Upper lobe of right lung (tissue), 1 donor: ENCODE measurements around the gene PLEKHA1. TPM values are rescaled to one million over a fixed set of nuclear protein-coding genes. Genes with fewer than 3 reads are reported as not detected.

Experiments
- ATAC-seq: fragments of 200-7000 bp; cut with Tn5 transposase; one replicate; pipeline ENCODE4 v1.9.1; 2020; ENCODE audit warnings: mild to moderate bottlenecking, moderate library complexity
- DNase-seq: peaks from one replicate; pipeline ENCODE4 v3.0.0-alpha.2; 2020
- H3K27ac ChIP-seq: fragments of 200-600 bp; one replicate; pipeline ENCODE4 v1.8.0; 2022
- H3K27me3 ChIP-seq: fragments of 200-600 bp; one replicate; pipeline ENCODE4 v1.8.0; 2022; ENCODE audit warnings: mild to moderate bottlenecking
- H3K36me3 ChIP-seq: fragments of 200-600 bp; one replicate; pipeline ENCODE4 v1.8.0; 2022
- H3K4me1 ChIP-seq: fragments of 200-600 bp; one replicate; pipeline ENCODE4 v1.8.0; 2022
- H3K4me3 ChIP-seq: fragments of 200-600 bp; one replicate; pipeline ENCODE4 v1.8.0; 2022; ENCODE audit warnings: mild to moderate bottlenecking
- H3K9me3 ChIP-seq: fragments of 200-600 bp; one replicate; pipeline ENCODE4 v1.8.0; 2022
- intact Hi-C: fragments of 100-400 bp; cut with DNase I; formaldehyde crosslinking; loops from one replicate; pipeline ENCODE4 v1.11.0; 2022
- total RNA-seq: library from RNA; stranded (reverse); fragmentation: NEBNext Ultra II Directional; extraction: Animal tissue kit (Norgen Biotek cat#: 25700); gene quantifications from one replicate; pipeline ENCODE4 v1.2.1, GENCODE V29; 2021
- TF ChIP-seq, protein P1 (sequence below): fragments of 200-600 bp; IDR thresholded peaks from one replicate; pipeline ENCODE4 v1.8.0; 2022; ENCODE audit warnings: antibody characterized with exemption
- donor health status: DM: no; HTN: yes; CAD: no; lungs with severe emphysema.

The PLEKHA1 gene
- total RNA-seq, 1 donor from 2014 or later, result 59.9 TPM

DNA sequence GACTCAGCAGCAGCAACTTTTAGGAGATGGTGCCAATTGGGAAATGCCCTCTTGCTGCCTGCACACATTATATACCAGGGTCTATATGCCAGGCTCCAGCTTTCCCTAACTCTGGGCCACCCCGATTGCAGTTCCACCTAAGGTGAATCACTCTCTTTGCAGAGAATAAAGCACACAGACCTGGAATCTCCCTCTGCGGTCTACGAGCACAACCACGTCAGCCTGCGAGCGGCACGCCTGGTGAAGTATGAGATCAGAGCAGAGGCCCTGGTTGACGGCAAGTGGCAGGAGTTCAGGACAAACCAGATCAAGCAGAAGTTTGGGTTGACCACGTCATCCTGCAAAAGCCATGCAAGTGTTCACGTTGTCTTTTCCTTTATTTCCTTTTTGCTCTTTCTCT is 38.2 kb upstream of the PLEKHA1 start:
- intact Hi-C loops, result no loop called here
- Histone ChIP-seq H3K27me3 (peaks cover 5% of the 10 kb centered on the region), H3K36me3 (no peaks in the 10 kb centered on the region), H3K4me3 (no peak overlapping the region), H3K27ac (no peak overlapping the region), H3K4me1 (no peaks in the 10 kb centered on the region), H3K9me3 (no peaks in the 10 kb centered on the region)
- ATAC-seq, result no peak
- DNase-seq, result no peak
- TF ChIP-seq, protein P1, sequence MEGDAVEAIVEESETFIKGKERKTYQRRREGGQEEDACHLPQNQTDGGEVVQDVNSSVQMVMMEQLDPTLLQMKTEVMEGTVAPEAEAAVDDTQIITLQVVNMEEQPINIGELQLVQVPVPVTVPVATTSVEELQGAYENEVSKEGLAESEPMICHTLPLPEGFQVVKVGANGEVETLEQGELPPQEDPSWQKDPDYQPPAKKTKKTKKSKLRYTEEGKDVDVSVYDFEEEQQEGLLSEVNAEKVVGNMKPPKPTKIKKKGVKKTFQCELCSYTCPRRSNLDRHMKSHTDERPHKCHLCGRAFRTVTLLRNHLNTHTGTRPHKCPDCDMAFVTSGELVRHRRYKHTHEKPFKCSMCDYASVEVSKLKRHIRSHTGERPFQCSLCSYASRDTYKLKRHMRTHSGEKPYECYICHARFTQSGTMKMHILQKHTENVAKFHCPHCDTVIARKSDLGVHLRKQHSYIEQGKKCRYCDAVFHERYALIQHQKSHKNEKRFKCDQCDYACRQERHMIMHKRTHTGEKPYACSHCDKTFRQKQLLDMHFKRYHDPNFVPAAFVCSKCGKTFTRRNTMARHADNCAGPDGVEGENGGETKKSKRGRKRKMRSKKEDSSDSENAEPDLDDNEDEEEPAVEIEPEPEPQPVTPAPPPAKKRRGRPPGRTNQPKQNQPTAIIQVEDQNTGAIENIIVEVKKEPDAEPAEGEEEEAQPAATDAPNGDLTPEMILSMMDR, result no peak

DNA sequence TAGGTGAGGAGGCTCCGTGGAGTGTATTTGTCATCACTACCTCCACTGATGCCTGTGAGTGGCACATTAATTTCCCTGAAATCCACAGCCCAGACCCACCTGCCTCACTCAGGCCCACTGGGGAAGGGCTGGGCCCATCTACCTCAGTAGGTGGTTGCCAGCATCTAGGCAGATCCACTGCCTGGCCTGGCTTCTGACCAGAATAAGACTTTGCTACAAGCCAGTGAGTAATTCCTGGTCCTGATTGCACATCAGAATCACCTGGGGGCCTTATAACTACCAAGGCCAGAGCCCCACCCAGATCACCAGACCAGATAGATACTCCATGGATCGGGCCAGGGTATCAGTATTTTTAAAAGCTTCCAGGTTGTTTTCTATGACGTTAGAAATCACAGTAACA is 37.5 kb upstream of the PLEKHA1 start:
- no peak overlapping the region for H3K27ac ChIP-seq
- no peak for DNase-seq
- intact Hi-C loops, result no loop called here
- no peaks in the 10 kb centered on the region for H3K27me3 ChIP-seq
- H3K4me3 ChIP-seq, result no peak overlapping the region
- H3K9me3 ChIP-seq, result no peaks in the 10 kb centered on the region
- TF ChIP-seq, protein P1, result no peak
- H3K4me1 ChIP-seq, result no peaks in the 10 kb centered on the region
- no peaks in the 10 kb centered on the region for H3K36me3 ChIP-seq
- no peak for ATAC-seq

- intact Hi-C loops, result no loop called here
- ATAC-seq (no peak), DNase-seq (no peak)
- H3K9me3 ChIP-seq, result no peaks in the 10 kb centered on the region
- H3K4me1 ChIP-seq, result no peaks in the 10 kb centered on the region
- TF ChIP-seq, protein P1, result no peak
- H3K4me3 ChIP-seq, result no peak overlapping the region
- H3K36me3 ChIP-seq, result no peaks in the 10 kb centered on the region
- no peak overlapping the region for H3K27ac ChIP-seq
- no peaks in the 10 kb centered on the region for H3K27me3 ChIP-seq
Observed at GRCh38 chr10:122338609-122339441, 35.7 kb upstream of the PLEKHA1 start.

DNA sequence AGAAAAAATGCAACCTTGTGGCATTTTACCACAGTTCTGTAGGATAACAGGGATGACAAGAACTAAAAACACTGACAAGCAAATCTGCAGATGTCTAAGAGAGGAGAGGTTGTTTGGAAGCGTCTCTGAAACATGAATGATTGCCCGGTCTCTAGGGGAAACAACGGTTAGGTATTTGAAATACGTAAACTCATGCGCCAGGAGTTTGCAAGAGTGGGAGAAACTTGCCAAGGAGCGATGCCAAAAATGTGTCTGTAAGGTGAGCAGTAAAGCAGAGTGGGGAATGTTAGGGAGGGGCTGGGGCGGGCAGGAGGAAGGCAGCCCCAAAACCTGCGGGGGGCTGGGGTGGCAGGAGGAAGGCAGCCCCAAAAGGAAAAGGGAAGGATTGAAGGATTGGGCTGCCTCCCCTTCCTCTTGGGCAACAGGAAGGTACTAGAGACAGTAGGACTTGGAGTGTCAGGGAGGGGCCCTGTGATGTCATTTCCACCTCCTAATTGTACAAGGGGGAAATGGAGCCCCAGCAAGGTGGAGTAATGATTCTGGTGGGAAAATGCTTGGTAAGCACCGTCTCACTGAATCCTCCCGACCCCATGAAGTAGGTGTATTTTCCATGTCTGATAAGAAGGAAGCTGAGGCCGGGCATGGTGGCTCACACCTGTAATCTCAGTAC is 33.2 kb upstream of the PLEKHA1 start:
- Histone ChIP-seq H3K4me3 (no peak overlapping the region), H3K27me3 (no peaks in the 10 kb centered on the region), H3K4me1 (no peaks in the 10 kb centered on the region), H3K36me3 (no peaks in the 10 kb centered on the region), H3K9me3 (no peaks in the 10 kb centered on the region), H3K27ac (no peak overlapping the region)
- TF ChIP-seq, protein P1, result no peak
- DNase-seq (peak; percentile 42), ATAC-seq (peak; percentile 69)
- intact Hi-C loops, result no loop called here

- no peaks in the 10 kb centered on the region for H3K36me3 ChIP-seq
- intact Hi-C loops, result no loop called here
Observed at GRCh38 chr10:122342293-122343134, 32.0 kb upstream of the PLEKHA1 start.

More at GRCh38 chr10:122342293-122343134, 32.0 kb upstream of the PLEKHA1 start:
- Histone ChIP-seq H3K9me3 (no peaks in the 10 kb centered on the region), H3K27me3 (no peaks in the 10 kb centered on the region), H3K4me1 (no peaks in the 10 kb centered on the region), H3K4me3 (no peak overlapping the region), H3K27ac (no peak overlapping the region)
- DNase-seq, result no peak
- TF ChIP-seq, protein P1, result peak; percentile 84
- ATAC-seq, result peak; percentile 71
